Natural killer cell (primary cell): ENCODE measurements around the gene GDI2. TPM values are rescaled to one million over a fixed set of nuclear protein-coding genes. Genes with fewer than 3 reads are reported as not detected.
"Not testable (repeated sequence)": the region's sequence is repeated elsewhere in the genome, so short reads cannot be mapped to it uniquely, and the experiment has no call there.

ENCODE experiments used
- ATAC-seq, 3 donors: fragments of 150-1000 bp in 2 of 3; fragments of 200-7000 bp in 1 of 3; cut with Tn5 transposase; 1 replicate in 1 of 3; 2 replicates in 2 of 3; pipeline ENCODE4 v1.10.0; 2021; ENCODE audit warnings: mild to moderate bottlenecking in 2 of 3, moderate library complexity in 2 of 3
- DNase-seq, 2 donors: peaks; one replicate each; pipeline versions ENCODE4 v3.0.0 to v3.0.0-alpha.2; 2013 to 2021; ENCODE audit warnings: mixed read lengths in 1 of 2
- H3K27ac ChIP-seq: one replicate; pipeline ENCODE4 v1.5.1; 2013; ENCODE audit warnings: mild to moderate bottlenecking, low read length
- H3K27me3 ChIP-seq: one replicate; pipeline ENCODE4 v1.6.1; 2013; ENCODE audit warnings: low read length; ENCODE audit not compliant: control insufficient read depth, insufficient read depth
- H3K36me3 ChIP-seq: one replicate; pipeline ENCODE4 v1.6.1; 2013; ENCODE audit warnings: low read length; ENCODE audit not compliant: control insufficient read depth, insufficient read depth
- H3K4me1 ChIP-seq: one replicate; pipeline ENCODE4 v1.6.1; 2013; ENCODE audit warnings: low read length; ENCODE audit not compliant: control insufficient read depth, insufficient read depth
- H3K4me3 ChIP-seq: one replicate; pipeline ENCODE4 v1.5.1; 2013; ENCODE audit warnings: low read length
- H3K9me3 ChIP-seq: one replicate; pipeline ENCODE4 v1.6.1; 2013; ENCODE audit warnings: low read length; ENCODE audit not compliant: control insufficient read depth, insufficient read depth
- H3K27ac Mint-ChIP-seq, 2 donors: one replicate each; pipeline ENCODE4 v1.8.0; 2022; ENCODE audit warnings: mild to moderate bottlenecking in 2 of 2, mixed read lengths in 2 of 2, moderate library complexity in 1 of 2
- H3K27me3 Mint-ChIP-seq, 2 donors: one replicate each; pipeline ENCODE4 v1.8.0; 2022; ENCODE audit warnings: low read depth in 2 of 2, mixed read lengths in 2 of 2
- H3K36me3 Mint-ChIP-seq: one replicate; pipeline ENCODE4 v1.8.0; 2022; ENCODE audit warnings: mixed read lengths
- H3K4me1 Mint-ChIP-seq, 2 donors: one replicate each; pipeline ENCODE4 v1.8.0; 2022; ENCODE audit warnings: mixed read lengths in 2 of 2
- H3K4me3 Mint-ChIP-seq: one replicate; pipeline ENCODE4 v1.8.0; 2022; ENCODE audit warnings: mild to moderate bottlenecking, moderate library complexity, mixed read lengths
- H3K9me3 Mint-ChIP-seq, 2 donors: one replicate each; pipeline ENCODE4 v1.8.0; 2022; ENCODE audit warnings: mixed read lengths in 2 of 2
- CTCF ChIP-seq: fragments of 200-600 bp; IDR thresholded peaks from one replicate; pipeline ENCODE4 v1.8.0; 2022; ENCODE audit warnings: antibody characterized with exemption
- WGBS: methylation state at CpG from one replicate; pipeline ENCODE4 v1.1.7; 2013; ENCODE audit warnings: missing lambda C conversion rate; ENCODE audit not compliant: insufficient coverage; 5-methylcytosine and 5-hydroxymethylcytosine counted together
- intact Hi-C: fragments of 100-400 bp; cut with micrococcal nuclease; formaldehyde crosslinking; loops from one replicate; pipeline ENCODE4 v1.14.2; 2022
- total RNA-seq, 4 donors: library from RNA; stranded (reverse); fragments of 120-200 nt in 1 of 4; gene quantifications; one replicate each; pipeline versions ENCODE4 v1.2.3 to v1.2.4, GENCODE V29; 2013 to 2022

GDI2 gene
- total RNA-seq, 3 donors from 2014 or later (not counting 1 experiment from before 2014, with no cell fraction given) = 97.9 to 104 (median 104) TPM

GRCh38 chr10:5858811-5859210, 45.6 kb upstream of the GDI2 start:
- no peak overlapping the region for H3K4me3 Mint-ChIP-seq
- ATAC-seq (no peak), DNase-seq (no peak)
- H3K9me3 Mint-ChIP-seq = no peaks in the 10 kb centered on the region
- no peak overlapping the region for H3K27ac Mint-ChIP-seq
- Histone ChIP-seq H3K4me1 (no peaks in the 10 kb centered on the region), H3K9me3 (no peaks in the 10 kb centered on the region), H3K27me3 (no peaks in the 10 kb centered on the region), H3K27ac (no peak overlapping the region), H3K36me3 (no peaks in the 10 kb centered on the region), H3K4me3 (no peak overlapping the region)
- H3K4me1 Mint-ChIP-seq = no peaks in the 10 kb centered on the region
- intact Hi-C loops = no loop called here
- 98% methylated on average over 4 of the region's 5 CpGs for WGBS
- TF ChIP-seq CTCF = no peak
- H3K36me3 Mint-ChIP-seq = no peaks in the 10 kb centered on the region
- H3K27me3 Mint-ChIP-seq = no peaks in the 10 kb centered on the region

GRCh38 chr10:5856701-5857004, 43.4 kb upstream of the GDI2 start:
- H3K27ac Mint-ChIP-seq = no peak overlapping the region
- WGBS = 95% methylated on average over 7 of the region's 7 CpGs
- intact Hi-C loops = no loop called here

GRCh38 chr10:5855979-5856700, 42.9 kb upstream of the GDI2 start:
- H3K4me1 Mint-ChIP-seq = peaks cover 0 to 5% of the 10 kb centered on the region in 2 donors
- no peaks in the 10 kb centered on the region for H3K36me3 Mint-ChIP-seq
- Histone ChIP-seq H3K4me3 (no peak overlapping the region), H3K4me1 (peaks cover 20% of the 10 kb centered on the region), H3K27me3 (no peaks in the 10 kb centered on the region), H3K9me3 (no peaks in the 10 kb centered on the region), H3K36me3 (no peaks in the 10 kb centered on the region), H3K27ac (no peak overlapping the region)
- TF ChIP-seq CTCF = no peak
- no peak overlapping the region for H3K4me3 Mint-ChIP-seq
- intact Hi-C loops = no loop called here
- WGBS = 68% methylated on average over 18 of the region's 18 CpGs
- no peaks in the 10 kb centered on the region for H3K9me3 Mint-ChIP-seq
- DNase-seq = no peak
- no peak for ATAC-seq
- H3K27me3 Mint-ChIP-seq = peaks cover 0 to 3% of the 10 kb centered on the region in 2 donors
- no peak overlapping the region for H3K27ac Mint-ChIP-seq

More at GRCh38 chr10:5856701-5857004, 43.4 kb upstream of the GDI2 start:
- ATAC-seq (no peak), DNase-seq (no peak)
- Histone ChIP-seq H3K36me3 (no peaks in the 10 kb centered on the region), H3K4me3 (no peak overlapping the region), H3K9me3 (no peaks in the 10 kb centered on the region), H3K27ac (no peak overlapping the region), H3K27me3 (no peaks in the 10 kb centered on the region), H3K4me1 (peaks cover 18% of the 10 kb centered on the region)
- H3K4me1 Mint-ChIP-seq = peaks cover 0 to 5% of the 10 kb centered on the region in 2 donors
- no peak for TF ChIP-seq CTCF
- H3K9me3 Mint-ChIP-seq = no peaks in the 10 kb centered on the region
- H3K27me3 Mint-ChIP-seq = peaks cover 0 to 3% of the 10 kb centered on the region in 2 donors
- H3K4me3 Mint-ChIP-seq = no peak overlapping the region
- no peaks in the 10 kb centered on the region for H3K36me3 Mint-ChIP-seq

- Histone ChIP-seq H3K9me3 (no peaks in the 10 kb centered on the region), H3K4me3 (no peak overlapping the region), H3K27me3 (no peaks in the 10 kb centered on the region), H3K27ac (no peak overlapping the region), H3K4me1 (peaks cover 20% of the 10 kb centered on the region), H3K36me3 (no peaks in the 10 kb centered on the region)
- 85% methylated on average over 5 of the region's 5 CpGs for WGBS
- TF ChIP-seq CTCF = no peak
- Mint-ChIP-seq H3K9me3 (no peaks in the 10 kb centered on the region), H3K36me3 (no peaks in the 10 kb centered on the region), H3K27ac (no peak overlapping the region), H3K4me3 (no peak overlapping the region), H3K27me3 (peaks cover 0 to 3% of the 10 kb centered on the region in 2 donors), H3K4me1 (peaks cover 0 to 5% of the 10 kb centered on the region in 2 donors)
- ATAC-seq (no peak), DNase-seq (no peak)
- intact Hi-C loops = no loop called here
Measured at GRCh38 chr10:5854131-5854475, 40.9 kb upstream of the GDI2 start.

GRCh38 chr10:5846667-5847066, 33.4 kb upstream of the GDI2 start:
- H3K4me1 ChIP-seq, H3K4me3 ChIP-seq, intact Hi-C loops, H3K9me3 Mint-ChIP-seq, H3K27me3 ChIP-seq, H3K9me3 ChIP-seq, H3K36me3 ChIP-seq, H3K4me1 Mint-ChIP-seq, H3K4me3 Mint-ChIP-seq, H3K27me3 Mint-ChIP-seq, H3K36me3 Mint-ChIP-seq, DNase-seq, ATAC-seq, H3K27ac Mint-ChIP-seq: not testable (repeated sequence)
- H3K27ac ChIP-seq = peak overlapping the region; percentile 24
- 98% methylated on average over 4 of the region's 4 CpGs for WGBS
